BJ (cell line): ENCODE measurements around the gene TP53AIP1. TPM values are rescaled to one million over a fixed set of nuclear protein-coding genes. Genes with fewer than 3 reads are reported as not detected.

Source experiments
- CTCF ChIA-PET: fragments of 350-600 bp; formaldehyde crosslinking; extraction: SDS; loops from one replicate; lab custom pipeline; 2021; ENCODE audit warnings: antibody characterized with exemption, inconsistent platforms; lab: Yijun Ruan, JAX
- POLR2A ChIA-PET: fragments of 300-600 bp; sonication (Branson Sonifier 250); formaldehyde crosslinking; extraction: SDS; loops from one replicate; lab custom pipeline; 2021; ENCODE audit warnings: antibody characterized with exemption; lab: Charles Lee
- DNase-seq: peaks from one replicate; pipeline ENCODE4 v3.0.0-alpha.2; 2011; ENCODE audit warnings: low read depth
- H3K27me3 ChIP-seq: 2 replicates; pipeline ENCODE4 v1.6.0; 2011; ENCODE audit warnings: low read length; ENCODE audit not compliant: control insufficient read depth, insufficient read depth
- H3K36me3 ChIP-seq: 2 replicates; pipeline ENCODE4 v1.5.1; 2011; ENCODE audit warnings: low read length; ENCODE audit not compliant: control insufficient read depth, insufficient read depth
- H3K4me3 ChIP-seq: 2 replicates; pipeline ENCODE4 v1.5.1; 2011; ENCODE audit warnings: low read depth, mild to moderate bottlenecking, control low read depth, low read length
- CTCF ChIP-seq: IDR thresholded peaks from 2 replicates; pipeline ENCODE4 v1.5.1; 2011; ENCODE audit warnings: low read depth, mild to moderate bottlenecking, control low read depth, inconsistent platforms, low read length, moderate library complexity; ENCODE audit not compliant: insufficient read depth
- polyA plus RNA-seq: library from polyadenylated mRNA; depleted of rRNA; stranded (reverse); fragments of >200 nt; gene quantifications from 2 replicates; pipeline ENCODE4 v1.2.3, GENCODE V29; 2011

The TP53AIP1 gene
- polyA plus RNA-seq, 1 experiment: not detected

DNA sequence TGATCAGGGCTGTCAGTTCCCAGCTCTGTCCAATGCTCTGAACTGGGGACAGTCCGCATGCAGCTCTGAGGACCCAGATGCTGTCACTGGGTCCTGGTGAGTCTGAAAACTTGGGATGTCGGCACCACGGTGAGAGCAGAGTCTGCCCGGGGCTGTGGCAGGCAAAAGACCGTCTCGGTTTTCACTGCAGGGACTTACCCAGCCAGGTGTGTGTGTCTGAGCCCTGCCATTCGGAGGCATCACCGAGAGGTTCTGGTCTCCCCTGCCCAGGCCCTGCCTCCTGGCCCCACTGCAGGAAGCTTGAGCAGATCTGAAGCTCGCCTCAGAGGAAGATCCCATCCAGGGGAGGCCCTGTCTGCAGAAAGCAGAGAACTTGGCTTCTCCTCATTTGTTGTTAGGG, 5.2 kb downstream of the TP53AIP1 start:
- CTCF ChIA-PET: interaction anchor here (0.5 to 2.1 kb wide), 4 partner anchors 8 to 58 kb away, joined by 3 to 5 read pairs (median 4); no protein-coding TSS in a partner anchor
- Histone ChIP-seq H3K4me3 (no peak overlapping the region), H3K27me3 (peaks cover 10% of the 10 kb centered on the region), H3K36me3 (no peaks in the 10 kb centered on the region)
- no peak for TF ChIP-seq CTCF
- DNase-seq: no peak
- POLR2A ChIA-PET: no interaction called here

- ChIA-PET CTCF (interaction anchor here (0.5 to 1.1 kb wide), 4 partner anchors 7 to 58 kb away, joined by 3 read pairs; no protein-coding TSS in a partner anchor), POLR2A (no interaction called here)
- Histone ChIP-seq H3K4me3 (no peak overlapping the region), H3K27me3 (peaks cover 9% of the 10 kb centered on the region; the same call in 1 of the 2 replicates), H3K36me3 (no peaks in the 10 kb centered on the region)
- no peak for TF ChIP-seq CTCF
- DNase-seq: no peak
Measured at GRCh38 chr11:128936606-128937251, 5.9 kb downstream of the TP53AIP1 start.

DNA sequence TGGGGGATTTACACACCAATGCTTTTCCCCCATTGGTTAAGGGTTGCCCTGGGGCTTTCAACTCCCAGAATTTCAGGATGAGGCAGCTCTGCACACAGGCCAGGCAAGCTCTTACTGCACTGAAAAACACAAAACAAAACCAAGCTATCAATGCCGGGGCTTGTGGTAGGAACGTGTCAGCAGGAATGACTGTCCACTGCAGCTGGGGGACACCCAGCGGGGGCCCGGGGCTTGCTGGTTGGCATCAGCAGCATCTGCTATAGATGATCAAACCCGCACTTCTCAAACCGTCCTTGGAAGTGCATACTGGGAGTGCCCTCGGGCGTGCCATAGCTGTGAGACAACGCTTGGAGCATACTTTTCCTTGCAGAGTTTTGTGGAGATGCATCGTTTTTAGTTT, 7.7 kb downstream of the TP53AIP1 start:
- no peak for DNase-seq
- POLR2A ChIA-PET: interaction anchor here (0.6 kb wide), 1 partner anchor 13 kb away, joined by 3 read pairs; no protein-coding TSS in a partner anchor
- TF ChIP-seq CTCF: no peak
- H3K4me3 ChIP-seq: no peak overlapping the region
- H3K27me3 ChIP-seq: peaks cover 6% of the 10 kb centered on the region; the same call in 1 of the 2 replicates
- H3K36me3 ChIP-seq: no peaks in the 10 kb centered on the region
- CTCF ChIA-PET: interaction anchor here (1.0 to 1.6 kb wide), 2 partner anchors 10 to 16 kb away, joined by 3 to 5 read pairs; no protein-coding TSS in a partner anchor

- ChIA-PET CTCF (interaction anchor here (1.0 to 1.6 kb wide), 2 partner anchors 9 to 15 kb away, joined by 3 to 5 read pairs; no protein-coding TSS in a partner anchor), POLR2A (no interaction called here)
- no peak overlapping the region for H3K4me3 ChIP-seq
- no peak for DNase-seq
- no peak for TF ChIP-seq CTCF
- H3K27me3 ChIP-seq: peaks cover 6% of the 10 kb centered on the region; the same call in 1 of the 2 replicates
- H3K36me3 ChIP-seq: no peaks in the 10 kb centered on the region
Measured at GRCh38 chr11:128934351-128934750, 8.3 kb downstream of the TP53AIP1 start.

GRCh38 chr11:128933481-128934178, 9.0 kb downstream of the TP53AIP1 start:
- Histone ChIP-seq H3K4me3 (no peak overlapping the region), H3K27me3 (peaks cover 6% of the 10 kb centered on the region; the same call in 1 of the 2 replicates), H3K36me3 (no peaks in the 10 kb centered on the region)
- TF ChIP-seq CTCF: no peak
- POLR2A ChIA-PET: no interaction called here
- no peak for DNase-seq
- CTCF ChIA-PET: interaction anchor here (0.8 to 1.6 kb wide), 5 partner anchors 9 to 578 kb away, joined by 3 to 5 read pairs (median 3); no protein-coding TSS in a partner anchor
